HepG2 (cell line): ENCODE measurements around the gene PARD3. TPM values are rescaled to one million over a fixed set of nuclear protein-coding genes. Genes with fewer than 3 reads are reported as not detected.

Source experiments
- ATAC-seq: fragments of 200-7000 bp; cut with Tn5 transposase; 3 replicates; pipeline ENCODE4 v1.9.1; 2020; ENCODE audit warnings: mild to moderate bottlenecking, moderate library complexity
- BruUV-seq: library from RNA; stranded (reverse); fragments of 400-500 nt; replicated peaks from 2 replicates; lab custom pipeline; 2021; lab: Mats Ljungman, UMichigan
- CTCF ChIA-PET: fragments of 300-600 bp; formaldehyde crosslinking; extraction: SDS; loops from one replicate; lab custom pipeline; 2021; ENCODE audit warnings: low total read pairs, inconsistent platforms, low intra/inter-chr PET ratio; lab: Yijun Ruan, JAX
- POLR2A ChIA-PET: fragments of 350-600 bp; sonication (Branson Sonifier 250); formaldehyde crosslinking; loops from one replicate; lab custom pipeline; 2020; ENCODE audit warnings: antibody characterized with exemption, inconsistent platforms; lab: Yijun Ruan, JAX
- DNase-seq: peaks from one replicate; pipeline ENCODE4 v3.0.0-alpha.2; 2015; ENCODE audit warnings: low spot score
- FAIRE-seq: peaks from 3 replicates; lab custom pipeline; 2011; peaks lifted over from hg19 to GRCh38; lab: Jason Lieb, UNC
- H2AFZ ChIP-seq: one replicate; pipeline ENCODE4 v1.6.1; 2011; ENCODE audit warnings: low read length, inconsistent platforms
- H3K27ac ChIP-seq: fragments of 300-600 bp; 3 replicates; pipeline ENCODE4 v1.8.0; 2011; ENCODE audit warnings: mixed run types, mild to moderate bottlenecking, mixed read lengths, low read length, inconsistent platforms; ENCODE audit not compliant: insufficient read depth; ENCODE audit errors: extremely low read length
- H3K27me3 ChIP-seq, 2 experiments: fragments of 200-600 bp in 1 of 2; 2 replicates in 1 of 2; 3 replicates in 1 of 2; pipeline versions ENCODE4 v1.6.0 to v1.8.0; 2011; ENCODE audit warnings: low read length in 2 of 2, mild to moderate bottlenecking in 2 of 2, moderate library complexity in 2 of 2, inconsistent platforms in 1 of 2; ENCODE audit not compliant: insufficient read depth in 2 of 2, control insufficient read depth in 1 of 2
- H3K36me3 ChIP-seq, 2 experiments: fragments of 200-600 bp in 1 of 2; replicated peaks in 1 of 2; 2 replicates in 1 of 2; 3 replicates in 1 of 2; pipeline versions ENCODE4 v1.5.1 to v1.8.0; 2011; ENCODE audit warnings: low read length in 2 of 2, inconsistent platforms in 1 of 2; ENCODE audit not compliant: insufficient read depth in 2 of 2, control insufficient read depth in 1 of 2
- H3K4me1 ChIP-seq: 2 replicates; pipeline ENCODE4 v1.5.1; 2012; ENCODE audit warnings: low read length, inconsistent platforms; ENCODE audit not compliant: insufficient read depth
- H3K4me2 ChIP-seq: 2 replicates; pipeline ENCODE4 v1.6.0; 2011; ENCODE audit warnings: low read depth, low read length, inconsistent platforms
- H3K4me3 ChIP-seq, 3 experiments: fragments of 200-600 bp in 1 of 3; sonication (generic), shearing (Covaris generic) in 1 of 3; replicated peaks in 1 of 3; 2 replicates each; pipeline ENCODE4 v1.5.1; 2011 to 2016; ENCODE audit warnings: low read length in 3 of 3, inconsistent platforms in 2 of 3, low read depth in 2 of 3, mild to moderate bottlenecking in 2 of 3, control low read depth in 1 of 3, mixed read lengths in 1 of 3; ENCODE audit not compliant: insufficient read depth in 1 of 3
- H3K79me2 ChIP-seq: one replicate; pipeline ENCODE4 v1.6.1; 2011; ENCODE audit warnings: low read length, inconsistent platforms; ENCODE audit not compliant: insufficient read depth
- H3K9ac ChIP-seq: 2 replicates; pipeline ENCODE4 v1.6.0; 2011; ENCODE audit warnings: mild to moderate bottlenecking, low read depth, low read length, inconsistent platforms; ENCODE audit not compliant: insufficient read depth
- H3K9me3 ChIP-seq: 2 replicates; pipeline ENCODE4 v1.5.1; 2012; ENCODE audit warnings: mild to moderate bottlenecking, low read length
- H4K20me1 ChIP-seq: 2 replicates; pipeline ENCODE4 v1.6.0; 2011; ENCODE audit warnings: inconsistent platforms, mild to moderate bottlenecking, low read length, moderate library complexity; ENCODE audit not compliant: insufficient read depth
- BHLHE40 ChIP-seq: IDR thresholded peaks from 2 replicates; pipeline ENCODE4 v1.6.1; 2011; ENCODE audit warnings: low read length, improper control_type of control experiment
- CERS6 ChIP-seq: sonication (generic); formaldehyde crosslinking; IDR thresholded peaks from 2 replicates; pipeline ENCODE4 v1.5.0; 2020; ENCODE audit warnings: missing genetic modification reagents
- KLF12 ChIP-seq: sonication (generic); formaldehyde crosslinking; IDR thresholded peaks from 2 replicates; pipeline ENCODE4 v1.4.0; 2020; ENCODE audit warnings: missing genetic modification reagents, borderline replicate concordance
- NFE2L2 ChIP-seq: fragments of 150-350 bp; IDR thresholded peaks from 2 replicates; pipeline ENCODE4 v1.6.1; 2014; ENCODE audit warnings: low read length
- NFYB ChIP-seq: sonication (generic); formaldehyde crosslinking; IDR thresholded peaks from 2 replicates; pipeline ENCODE4 v1.4.0; 2020; ENCODE audit warnings: missing genetic modification reagents
- REXO4 ChIP-seq: sonication (generic); formaldehyde crosslinking; IDR thresholded peaks from 2 replicates; pipeline ENCODE4 v1.8.0; 2022; ENCODE audit warnings: missing genetic modification reagents, mild to moderate bottlenecking, borderline replicate concordance
- SAP130 ChIP-seq: IDR thresholded peaks from 2 replicates; pipeline ENCODE4 v1.6.1; 2016; ENCODE audit warnings: low read depth
- ZFP62 ChIP-seq: sonication (generic); formaldehyde crosslinking; IDR thresholded peaks from 2 replicates; pipeline ENCODE4 v1.4.0; 2020; ENCODE audit warnings: missing genetic modification reagents
- ZNF207 ChIP-seq: fragments of 450-650 bp; IDR thresholded peaks from 2 replicates; pipeline ENCODE4 v1.6.1; 2016; ENCODE audit warnings: antibody characterized with exemption, borderline replicate concordance
- ZNF326 ChIP-seq: sonication (generic); formaldehyde crosslinking; IDR thresholded peaks from 2 replicates; pipeline ENCODE4 v1.4.0; 2020; ENCODE audit warnings: missing genetic modification reagents, borderline replicate concordance
- ZNF569 ChIP-seq: sonication (generic); formaldehyde crosslinking; IDR thresholded peaks from 2 replicates; pipeline ENCODE4 v1.5.0; 2020; ENCODE audit warnings: mild to moderate bottlenecking, missing genetic modification reagents, moderate library complexity, borderline replicate concordance
- ZNF570 ChIP-seq: sonication (generic); formaldehyde crosslinking; IDR thresholded peaks from 2 replicates; pipeline ENCODE4 v1.4.0; 2020; ENCODE audit warnings: mild to moderate bottlenecking, missing genetic modification reagents, borderline replicate concordance
- ZNF878 ChIP-seq: sonication (generic); formaldehyde crosslinking; IDR thresholded peaks from 2 replicates; pipeline ENCODE4 v1.8.1; 2023; ENCODE audit warnings: mild to moderate bottlenecking, missing genetic modification reagents, moderate library complexity
- WGBS: methylation state at CpG from one replicate; pipeline ENCODE4 v1.1.6; 2017; ENCODE audit warnings: low lambda C conversion rate; 5-methylcytosine and 5-hydroxymethylcytosine counted together
- in situ Hi-C: cut with HindIII; loops from 2 replicates; pipeline ENCODE4 v1.10.0; 2017; ENCODE audit warnings: low pct_unique_long_range_greater_than_20kb; ENCODE audit not compliant: extremely low pct_ligation_motif_present
- intact Hi-C: fragments of 100-400 bp; cut with micrococcal nuclease; formaldehyde crosslinking; loops from one replicate; pipeline ENCODE4 v1.10.0; 2022; ENCODE audit not compliant: unreplicated experiment
- polyA plus RNA-seq, 8 experiments: library from polyadenylated mRNA; depleted of rRNA in 3 of 8; stranded (reverse) in 7 of 8; unstranded in 1 of 8; fragments of >200 nt; fragmentation: Illumina TruSeq in 4 of 8; extraction: Trizol in 4 of 8; gene quantifications; 2 replicates each; pipeline versions ENCODE4 v1.2.1 to v1.2.3, GENCODE V29; 2011 to 2016; ENCODE audit warnings: low read depth in 4 of 8, missing spikeins in 1 of 8, mixed read lengths in 1 of 8; ENCODE audit not compliant: insufficient read depth in 1 of 8
- total RNA-seq, 5 experiments: library from RNA; depleted of rRNA; stranded (reverse); fragments of >200 nt; fragmentation: Illumina TruSeq; extraction: Trizol; gene quantifications; 2 replicates each; pipeline ENCODE4 v1.2.3, GENCODE V29; 2016; ENCODE audit warnings: low read depth in 1 of 5
- TF ChIP-seq, protein P1 (sequence below): sonication (generic); formaldehyde crosslinking; IDR thresholded peaks from 2 replicates; pipeline ENCODE4 v1.4.0; 2020; ENCODE audit warnings: missing genetic modification reagents, borderline replicate concordance
- TF ChIP-seq, protein P2 (sequence below): sonication (generic); formaldehyde crosslinking; IDR thresholded peaks from 2 replicates; pipeline ENCODE4 v1.8.0; 2022; ENCODE audit warnings: mild to moderate bottlenecking, missing genetic modification reagents, borderline replicate concordance

The PARD3 gene
- total and polyA plus RNA-seq, 2 of the 13 experiments (the other 11 are each of a cell fraction or from before 2014, with no cell fraction given) = 40.9 to 60.0 TPM

- TF ChIP-seq, protein P1, sequence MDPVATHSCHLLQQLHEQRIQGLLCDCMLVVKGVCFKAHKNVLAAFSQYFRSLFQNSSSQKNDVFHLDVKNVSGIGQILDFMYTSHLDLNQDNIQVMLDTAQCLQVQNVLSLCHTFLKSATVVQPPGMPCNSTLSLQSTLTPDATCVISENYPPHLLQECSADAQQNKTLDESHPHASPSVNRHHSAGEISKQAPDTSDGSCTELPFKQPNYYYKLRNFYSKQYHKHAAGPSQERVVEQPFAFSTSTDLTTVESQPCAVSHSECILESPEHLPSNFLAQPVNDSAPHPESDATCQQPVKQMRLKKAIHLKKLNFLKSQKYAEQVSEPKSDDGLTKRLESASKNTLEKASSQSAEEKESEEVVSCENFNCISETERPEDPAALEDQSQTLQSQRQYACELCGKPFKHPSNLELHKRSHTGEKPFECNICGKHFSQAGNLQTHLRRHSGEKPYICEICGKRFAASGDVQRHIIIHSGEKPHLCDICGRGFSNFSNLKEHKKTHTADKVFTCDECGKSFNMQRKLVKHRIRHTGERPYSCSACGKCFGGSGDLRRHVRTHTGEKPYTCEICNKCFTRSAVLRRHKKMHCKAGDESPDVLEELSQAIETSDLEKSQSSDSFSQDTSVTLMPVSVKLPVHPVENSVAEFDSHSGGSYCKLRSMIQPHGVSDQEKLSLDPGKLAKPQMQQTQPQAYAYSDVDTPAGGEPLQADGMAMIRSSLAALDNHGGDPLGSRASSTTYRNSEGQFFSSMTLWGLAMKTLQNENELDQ = no peak
- no peak for TF ChIP-seq REXO4 (CRISPR knock-in tag)
Measured at GRCh38 chr10:34721208-34721840, 93.8 kb downstream of the PARD3 start (continued).

GRCh38 chr10:34719746-34720145 lies 95.3 kb downstream of the PARD3 start:
- WGBS = 100% methylated on average over 1 of the region's 1 CpG
- FAIRE-seq (no peak), DNase-seq (no peak), ATAC-seq (no peak)
- in situ Hi-C loops (no loop called here), intact Hi-C loops (loop anchor here (5.0 kb wide), 1 partner anchor 108 kb away; no protein-coding TSS in a partner anchor)
- no peak overlapping the region for H2AFZ ChIP-seq
- no TSS peak for BruUV-seq
- H3K4me1 ChIP-seq = peaks cover 54% of the 10 kb centered on the region
- H3K4me2 ChIP-seq = no peak overlapping the region
- H3K9ac ChIP-seq = no peak overlapping the region
- H4K20me1 ChIP-seq = peaks cover 25% of the 10 kb centered on the region
- H3K79me2 ChIP-seq = peaks cover 82% of the 10 kb centered on the region
- H3K9me3 ChIP-seq = no peaks in the 10 kb centered on the region
- ChIA-PET POLR2A (no interaction called here), CTCF (no interaction called here)
- no peaks in the 10 kb centered on the region; a peak in 1 of 5 replicates for H3K36me3 ChIP-seq
- no peak overlapping the region for H3K27ac ChIP-seq
- no peak overlapping the region; a peak in 1 of 6 replicates for H3K4me3 ChIP-seq
- no peaks in the 10 kb centered on the region for H3K27me3 ChIP-seq
- TF ChIP-seq ZNF569 (CRISPR knock-in tag) = no peak
- no peak for TF ChIP-seq CERS6 (CRISPR knock-in tag)
- TF ChIP-seq ZNF207 = no peak
- TF ChIP-seq SAP130 = no peak
- TF ChIP-seq, protein P2, sequence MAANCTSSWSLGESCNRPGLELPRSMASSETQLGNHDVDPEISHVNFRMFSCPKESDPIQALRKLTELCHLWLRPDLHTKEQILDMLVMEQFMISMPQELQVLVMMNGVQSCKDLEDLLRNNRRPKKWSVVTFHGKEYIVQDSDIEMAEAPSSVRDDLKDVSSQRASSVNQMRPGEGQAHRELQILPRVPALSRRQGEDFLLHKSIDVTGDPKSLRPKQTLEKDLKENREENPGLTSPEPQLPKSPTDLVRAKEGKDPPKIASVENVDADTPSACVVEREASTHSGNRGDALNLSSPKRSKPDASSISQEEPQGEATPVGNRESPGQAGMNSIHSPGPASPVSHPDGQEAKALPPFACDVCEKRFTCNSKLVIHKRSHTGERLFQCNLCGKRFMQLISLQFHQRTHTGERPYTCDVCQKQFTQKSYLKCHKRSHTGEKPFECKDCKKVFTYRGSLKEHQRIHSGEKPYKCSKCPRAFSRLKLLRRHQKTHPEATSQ (CRISPR knock-in tag) = no peak
- TF ChIP-seq BHLHE40 = no peak
- TF ChIP-seq ZNF326 (CRISPR knock-in tag) = no peak
- no peak for TF ChIP-seq ZNF570 (CRISPR knock-in tag)
- TF ChIP-seq ZFP62 (CRISPR knock-in tag) = no peak
- no peak for TF ChIP-seq ZNF878 (CRISPR knock-in tag)
- TF ChIP-seq NFE2L2 = no peak
- TF ChIP-seq NFYB (CRISPR knock-in tag) = no peak
- TF ChIP-seq KLF12 = no peak
